Upper lobe of right lung (tissue), 1 donor: ENCODE results near the gene HACD2. TPM values are rescaled to one million over a fixed set of nuclear protein-coding genes. Genes with fewer than 3 reads are reported as not detected.

Experiments used
- ATAC-seq: fragments of 200-7000 bp; cut with Tn5 transposase; one replicate; pipeline ENCODE4 v1.9.1; 2020; ENCODE audit warnings: mild to moderate bottlenecking, moderate library complexity
- DNase-seq: peaks from one replicate; pipeline ENCODE4 v3.0.0-alpha.2; 2020
- H3K27ac ChIP-seq: fragments of 200-600 bp; one replicate; pipeline ENCODE4 v1.8.0; 2022
- H3K27me3 ChIP-seq: fragments of 200-600 bp; one replicate; pipeline ENCODE4 v1.8.0; 2022; ENCODE audit warnings: mild to moderate bottlenecking
- H3K36me3 ChIP-seq: fragments of 200-600 bp; one replicate; pipeline ENCODE4 v1.8.0; 2022
- H3K4me1 ChIP-seq: fragments of 200-600 bp; one replicate; pipeline ENCODE4 v1.8.0; 2022
- H3K4me3 ChIP-seq: fragments of 200-600 bp; one replicate; pipeline ENCODE4 v1.8.0; 2022; ENCODE audit warnings: mild to moderate bottlenecking
- H3K9me3 ChIP-seq: fragments of 200-600 bp; one replicate; pipeline ENCODE4 v1.8.0; 2022
- CTCF ChIP-seq: fragments of 200-600 bp; IDR thresholded peaks from one replicate; pipeline ENCODE4 v1.8.0; 2022; ENCODE audit warnings: antibody characterized with exemption
- intact Hi-C: fragments of 100-400 bp; cut with DNase I; formaldehyde crosslinking; loops from one replicate; pipeline ENCODE4 v1.11.0; 2022
- total RNA-seq: library from RNA; stranded (reverse); fragmentation: NEBNext Ultra II Directional; extraction: Animal tissue kit (Norgen Biotek cat#: 25700); gene quantifications from one replicate; pipeline ENCODE4 v1.2.1, GENCODE V29; 2021
- donor health status: DM: no; HTN: yes; CAD: no; lungs with severe emphysema.

HACD2 gene
- total RNA-seq, 1 donor from 2014 or later, result 47.2 TPM

GRCh38 chr3:123446610-123447109 lies 138.2 kb downstream of the HACD2 start:
- intact Hi-C loops, result no loop called here
- TF ChIP-seq CTCF, result no peak

GRCh38 chr3:123446210-123446609 lies 138.6 kb downstream of the HACD2 start:
- H3K27ac ChIP-seq, result no peak overlapping the region
- intact Hi-C loops, result no loop called here
- H3K4me1 ChIP-seq, result peaks cover 8% of the 10 kb centered on the region
- H3K36me3 ChIP-seq, result no peaks in the 10 kb centered on the region
- DNase-seq, result no peak
- no peak for TF ChIP-seq CTCF
- no peak for ATAC-seq
- no peaks in the 10 kb centered on the region for H3K9me3 ChIP-seq
- H3K4me3 ChIP-seq, result no peak overlapping the region
- H3K27me3 ChIP-seq, result peaks cover 32% of the 10 kb centered on the region

More at GRCh38 chr3:123446610-123447109, 138.2 kb downstream of the HACD2 start:
- ATAC-seq (no peak), DNase-seq (no peak)
- Histone ChIP-seq H3K4me1 (peaks cover 8% of the 10 kb centered on the region), H3K27me3 (peaks cover 32% of the 10 kb centered on the region), H3K4me3 (peak overlapping the region; percentile 29), H3K27ac (no peak overlapping the region), H3K9me3 (no peaks in the 10 kb centered on the region), H3K36me3 (no peaks in the 10 kb centered on the region)

GRCh38 chr3:123445702-123446101 lies 139.2 kb downstream of the HACD2 start:
- Histone ChIP-seq H3K36me3 (no peaks in the 10 kb centered on the region), H3K4me1 (peaks cover 8% of the 10 kb centered on the region), H3K27me3 (peaks cover 30% of the 10 kb centered on the region), H3K9me3 (no peaks in the 10 kb centered on the region), H3K27ac (no peak overlapping the region), H3K4me3 (no peak overlapping the region)
- DNase-seq (no peak), ATAC-seq (no peak)
- no peak for TF ChIP-seq CTCF
- intact Hi-C loops, result no loop called here

- Histone ChIP-seq H3K4me3 (no peak overlapping the region), H3K9me3 (no peaks in the 10 kb centered on the region), H3K36me3 (no peaks in the 10 kb centered on the region), H3K4me1 (peaks cover 8% of the 10 kb centered on the region), H3K27me3 (peaks cover 20% of the 10 kb centered on the region), H3K27ac (no peak overlapping the region)
- intact Hi-C loops, result no loop called here
- TF ChIP-seq CTCF, result no peak
- DNase-seq (no peak), ATAC-seq (no peak)
Measured at GRCh38 chr3:123444744-123445143, 140.1 kb downstream of the HACD2 start.

GRCh38 chr3:123444023-123444422 lies 140.8 kb downstream of the HACD2 start:
- no peak overlapping the region for H3K4me3 ChIP-seq
- H3K27me3 ChIP-seq, result peaks cover 19% of the 10 kb centered on the region
- peaks cover 8% of the 10 kb centered on the region for H3K4me1 ChIP-seq
- intact Hi-C loops, result no loop called here
- no peak overlapping the region for H3K27ac ChIP-seq
- no peak for ATAC-seq
- H3K9me3 ChIP-seq, result no peaks in the 10 kb centered on the region
- H3K36me3 ChIP-seq, result no peaks in the 10 kb centered on the region
- TF ChIP-seq CTCF, result no peak
- no peak for DNase-seq

GRCh38 chr3:123442908-123443307 lies 141.9 kb downstream of the HACD2 start:
- Histone ChIP-seq H3K27ac (no peak overlapping the region), H3K9me3 (no peaks in the 10 kb centered on the region), H3K4me3 (no peak overlapping the region), H3K36me3 (no peaks in the 10 kb centered on the region), H3K27me3 (peaks cover 11% of the 10 kb centered on the region), H3K4me1 (no peaks in the 10 kb centered on the region)
- DNase-seq (no peak), ATAC-seq (no peak)
- no peak for TF ChIP-seq CTCF
- intact Hi-C loops, result no loop called here
